HG03565 (cell line): ENCODE results near the gene DRGX.

Source experiments
- ATAC-seq: cut with Tn5 transposase; IDR thresholded peaks from one replicate; pipeline ENCODE4 v1.9.1; 2021; ENCODE audit warnings: mild to moderate bottlenecking, moderate library complexity; ENCODE audit not compliant: unreplicated experiment

DRGX gene

GRCh38 chr10:49323171-49323895 is 72.6 kb downstream of the DRGX start:
- no peak for ATAC-seq

- no peak for ATAC-seq
Observed at GRCh38 chr10:49322371-49323170, 73.3 kb downstream of the DRGX start.

GRCh38 chr10:49321021-49321420 is 74.9 kb downstream of the DRGX start:
- no peak for ATAC-seq

GRCh38 chr10:49320191-49320590 is 75.7 kb downstream of the DRGX start:
- no peak for ATAC-seq

- no peak for ATAC-seq
Observed at GRCh38 chr10:49319206-49319605, 76.7 kb downstream of the DRGX start.

GRCh38 chr10:49318755-49319154 is 77.1 kb downstream of the DRGX start:
- ATAC-seq, result no peak

GRCh38 chr10:49318028-49318427 is 77.9 kb downstream of the DRGX start:
- no peak for ATAC-seq

GRCh38 chr10:49314806-49315205 is 81.1 kb downstream of the DRGX start:
- ATAC-seq, result no peak
